ENCODE data around the gene FAM78A. TPM values are rescaled to one million over a fixed set of nuclear protein-coding genes. Genes with fewer than 3 reads are reported as not detected.
"Not testable (repeated sequence)": the region's sequence is repeated elsewhere in the genome, so short reads cannot be mapped to it uniquely, and the experiment has no call there.

The FAM78A gene
- total RNA-seq, 1 donor from 2014 or later = 3.7 TPM

DNA sequence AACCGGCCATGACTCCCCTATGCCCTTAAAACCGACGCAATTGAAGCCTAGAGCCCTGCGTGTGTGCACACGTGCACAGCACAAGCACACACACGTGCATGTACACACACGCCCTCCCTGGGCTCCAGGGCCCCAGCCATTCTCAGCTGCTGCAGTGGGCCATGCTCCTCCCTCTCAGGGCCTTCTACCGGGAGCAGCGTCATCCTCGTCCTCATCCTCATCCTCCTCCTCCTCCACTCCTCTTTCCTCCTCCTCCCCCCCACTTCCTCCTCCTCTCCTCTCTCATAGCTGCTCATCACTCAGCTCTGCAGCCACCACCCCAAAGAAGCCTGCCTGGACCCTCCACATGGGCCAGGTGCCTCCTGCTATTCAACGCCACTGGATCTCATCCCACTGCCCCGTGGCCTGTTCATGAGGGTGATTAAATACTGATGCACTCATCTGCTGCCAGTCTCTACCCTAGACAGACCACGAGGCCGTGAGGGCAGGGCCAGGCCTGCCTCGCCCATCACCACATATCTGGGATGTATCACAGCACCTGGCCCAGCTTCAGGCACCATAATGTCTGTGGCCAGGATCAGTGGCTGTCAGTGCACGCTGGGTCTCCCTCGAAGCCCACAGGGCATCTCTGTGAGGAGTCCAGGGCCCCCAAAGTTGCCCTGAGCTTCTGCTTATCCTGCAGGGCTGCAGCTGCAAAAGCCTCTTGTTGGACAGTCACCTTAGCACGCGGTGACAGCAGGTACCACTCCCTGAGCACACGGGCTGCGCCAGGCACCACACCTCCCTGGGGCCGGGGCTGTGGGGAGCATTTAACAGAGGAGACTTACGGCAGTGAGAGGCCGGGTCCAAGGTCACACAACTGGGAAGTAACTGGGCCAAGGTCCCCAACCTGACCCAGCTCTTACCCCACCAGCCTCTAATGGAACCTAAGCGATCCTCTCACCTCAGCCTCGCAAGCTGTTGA lies 9.8 kb downstream of the FAM78A start:
- no peak for DNase-seq (ENCODE audit: low read depth, low spot score)

DNA sequence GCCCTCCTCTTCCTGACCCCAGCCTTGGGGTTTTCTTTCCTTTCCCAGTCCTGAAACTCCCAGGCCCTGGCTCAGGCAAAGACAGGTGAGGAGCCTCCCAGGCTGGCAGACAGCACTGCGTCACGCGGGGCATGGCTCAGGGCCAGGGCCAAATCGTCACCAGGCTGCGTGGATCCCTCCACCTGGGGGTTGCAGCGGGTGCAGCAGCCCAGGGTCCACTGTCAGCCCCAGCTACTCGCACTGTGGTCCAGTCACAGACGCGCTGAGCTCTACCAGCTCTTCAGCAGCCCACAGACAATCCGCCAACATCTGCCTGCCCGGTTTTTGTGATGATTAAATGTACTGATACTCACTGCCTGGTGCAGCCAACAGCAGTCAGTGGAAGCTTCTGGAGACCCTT lies 12.1 kb downstream of the FAM78A start:
- DNase-seq (ENCODE audit: low read depth, low spot score) = no peak

DNA sequence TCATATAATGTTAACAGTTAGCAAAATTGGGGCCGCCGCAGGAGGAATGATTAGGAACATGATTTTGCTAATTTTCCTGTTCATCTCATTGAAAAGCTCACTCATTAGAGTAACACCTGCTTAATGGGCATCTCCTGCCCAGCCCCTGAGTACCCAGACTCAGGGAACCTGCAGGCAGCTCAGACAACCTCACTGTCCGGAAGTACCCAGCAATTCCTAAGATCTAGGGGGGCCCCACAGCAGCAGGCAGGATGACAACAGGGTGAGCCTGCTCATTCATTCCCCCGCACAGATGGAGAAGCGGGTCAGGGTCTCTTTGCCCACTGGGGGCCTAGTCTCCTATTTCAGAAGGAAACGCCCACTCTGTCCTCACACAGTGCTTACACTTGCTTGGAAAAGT lies 12.6 kb downstream of the FAM78A start:
- DNase-seq (ENCODE audit: low read depth, low spot score) = no peak

DNA sequence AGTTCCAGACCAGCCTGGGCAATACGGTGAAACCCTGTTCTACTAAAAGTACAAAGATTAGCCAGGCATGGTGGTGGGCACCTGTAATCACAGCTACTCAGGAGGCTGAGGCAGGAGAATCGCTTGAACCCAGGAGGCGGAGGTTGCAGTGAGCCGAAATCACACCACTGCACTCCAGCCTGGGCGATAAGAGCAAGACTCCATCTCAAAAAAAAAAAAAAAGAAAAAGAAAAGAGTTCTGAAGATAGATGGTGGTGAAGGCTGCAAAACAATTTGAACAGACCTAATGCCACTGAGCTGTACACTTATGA lies 13.3 kb downstream of the FAM78A start:
- DNase-seq (ENCODE audit: low read depth, low spot score) = not testable (repeated sequence)

DNA sequence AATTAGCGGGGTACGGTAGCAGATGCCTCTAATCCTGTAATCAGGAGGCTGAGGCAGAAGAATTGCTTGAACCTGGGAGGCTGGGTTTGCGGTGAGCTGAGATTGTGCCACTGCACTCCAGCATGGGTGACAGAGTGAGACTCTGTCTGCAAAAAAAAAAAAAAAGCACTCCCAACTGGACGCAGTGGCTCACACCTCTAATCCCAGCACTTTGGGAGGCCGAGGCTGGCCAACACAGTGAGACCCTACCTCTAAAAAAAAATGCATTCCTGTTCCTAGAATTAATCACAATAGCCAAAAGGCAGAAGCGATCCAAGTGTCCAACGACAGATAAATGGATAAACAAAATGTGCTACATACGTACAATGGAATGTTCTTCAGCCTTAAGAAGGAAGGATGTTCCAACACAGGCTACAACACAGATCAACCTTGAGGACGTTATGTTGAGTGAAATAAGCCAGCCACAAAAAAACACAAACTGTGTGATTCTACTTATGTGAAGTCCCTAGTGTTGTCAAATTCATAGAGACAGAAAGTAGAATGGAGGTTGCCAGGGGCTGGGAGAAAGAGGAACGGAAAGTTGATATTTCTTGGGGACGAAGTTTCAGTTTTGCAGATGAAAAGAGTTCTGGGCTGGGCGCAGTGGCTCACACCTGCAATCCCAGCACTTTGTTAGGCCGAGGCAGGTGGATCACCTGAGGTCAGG lies 13.8 kb downstream of the FAM78A start:
- no peak for DNase-seq (ENCODE audit: low read depth, low spot score)

DNA sequence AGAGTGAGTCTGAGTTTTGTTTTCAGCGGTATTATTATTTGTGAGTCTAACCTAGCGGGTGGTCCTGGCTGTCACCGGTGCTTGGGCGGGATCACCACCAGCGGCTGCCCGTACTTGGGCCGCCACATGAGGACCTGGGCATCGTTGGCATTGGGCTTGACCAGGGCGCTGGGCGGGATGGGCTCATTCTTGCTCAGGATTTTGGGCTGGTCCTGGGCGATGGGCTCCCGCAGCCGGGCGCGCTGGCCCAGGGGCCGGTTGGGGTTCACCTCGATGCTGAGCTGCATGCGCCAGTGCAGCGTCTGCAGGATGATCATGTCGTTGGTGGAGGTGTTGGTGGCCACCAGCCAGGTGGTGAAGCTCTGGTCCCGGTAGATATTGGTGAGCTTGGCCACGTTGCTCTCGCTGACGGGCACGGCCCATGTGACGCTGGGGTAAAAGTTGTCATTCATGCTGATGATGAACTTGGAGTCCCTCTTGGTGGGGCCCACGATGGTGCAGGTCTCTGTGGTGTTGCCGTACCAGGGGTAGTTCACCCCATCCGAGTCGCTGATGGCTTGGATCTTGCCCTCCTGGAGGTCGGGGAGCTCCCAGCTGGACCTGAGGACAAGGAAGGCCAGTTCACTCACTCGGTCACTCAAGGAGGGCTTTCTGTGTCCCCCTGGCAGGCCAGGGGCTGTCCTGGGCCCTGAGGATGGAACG lies 15.4 kb downstream of the FAM78A start:
- DNase-seq (ENCODE audit: low read depth, low spot score) = no peak

DNA sequence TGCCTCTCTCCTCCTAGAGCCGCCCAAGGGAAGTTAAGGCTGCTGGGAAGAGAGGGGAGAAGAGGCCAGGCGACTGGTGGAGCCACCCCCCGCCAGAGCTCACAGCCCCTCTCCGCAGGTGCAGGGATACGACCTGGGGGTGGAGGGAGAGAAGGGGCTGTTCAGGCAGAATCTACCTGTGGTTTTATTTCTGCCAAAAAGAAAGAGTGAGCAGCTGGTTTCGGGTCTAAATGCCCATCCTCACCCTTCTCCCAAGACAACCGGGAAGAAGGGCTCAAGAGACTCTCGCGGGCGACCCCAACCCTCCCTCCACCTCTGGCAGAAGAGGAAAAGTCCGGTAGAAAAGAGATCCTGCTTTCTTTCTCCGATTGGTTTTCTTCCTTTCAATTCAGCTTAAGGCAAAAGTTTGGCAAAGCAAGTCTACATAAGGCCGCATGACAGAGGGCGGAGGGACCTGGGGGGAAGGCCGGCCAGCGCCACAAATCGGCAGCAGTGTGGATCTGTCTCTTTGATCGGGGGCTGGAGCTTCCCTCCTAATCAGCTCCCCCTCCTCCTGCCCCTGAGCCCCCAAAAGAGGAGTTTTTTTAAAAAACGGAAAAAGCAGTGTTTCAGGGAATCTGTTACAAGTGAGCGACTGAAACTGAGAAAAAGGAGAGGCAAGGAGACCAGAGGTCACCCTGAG lies 16.3 kb downstream of the FAM78A start:
- no peak for DNase-seq (ENCODE audit: low read depth, low spot score)

DNA sequence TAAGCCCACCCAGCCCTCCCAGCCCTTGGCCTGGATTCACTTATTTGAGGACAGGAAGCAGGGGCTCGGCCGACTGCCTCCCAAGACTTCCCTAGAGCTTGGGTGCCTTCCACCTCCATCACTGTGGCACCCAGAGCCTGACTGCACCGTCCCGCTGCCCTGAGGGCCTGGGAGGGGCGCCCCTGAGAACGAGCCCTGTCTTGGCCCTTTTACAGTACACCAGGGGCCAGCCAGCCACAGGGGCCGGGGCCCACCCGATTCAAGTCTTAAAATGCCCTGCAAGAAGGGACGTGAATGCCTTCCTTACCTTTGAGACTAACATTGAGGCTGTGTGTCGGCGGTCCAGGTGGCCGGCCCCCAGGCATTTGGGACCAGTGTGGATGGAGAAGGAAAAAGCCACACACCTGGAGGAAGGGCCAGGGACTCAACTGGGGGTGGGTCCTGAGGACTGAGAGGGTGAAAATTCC lies 16.8 kb downstream of the FAM78A start:
- DNase-seq (ENCODE audit: low read depth, low spot score) = no peak

DNA sequence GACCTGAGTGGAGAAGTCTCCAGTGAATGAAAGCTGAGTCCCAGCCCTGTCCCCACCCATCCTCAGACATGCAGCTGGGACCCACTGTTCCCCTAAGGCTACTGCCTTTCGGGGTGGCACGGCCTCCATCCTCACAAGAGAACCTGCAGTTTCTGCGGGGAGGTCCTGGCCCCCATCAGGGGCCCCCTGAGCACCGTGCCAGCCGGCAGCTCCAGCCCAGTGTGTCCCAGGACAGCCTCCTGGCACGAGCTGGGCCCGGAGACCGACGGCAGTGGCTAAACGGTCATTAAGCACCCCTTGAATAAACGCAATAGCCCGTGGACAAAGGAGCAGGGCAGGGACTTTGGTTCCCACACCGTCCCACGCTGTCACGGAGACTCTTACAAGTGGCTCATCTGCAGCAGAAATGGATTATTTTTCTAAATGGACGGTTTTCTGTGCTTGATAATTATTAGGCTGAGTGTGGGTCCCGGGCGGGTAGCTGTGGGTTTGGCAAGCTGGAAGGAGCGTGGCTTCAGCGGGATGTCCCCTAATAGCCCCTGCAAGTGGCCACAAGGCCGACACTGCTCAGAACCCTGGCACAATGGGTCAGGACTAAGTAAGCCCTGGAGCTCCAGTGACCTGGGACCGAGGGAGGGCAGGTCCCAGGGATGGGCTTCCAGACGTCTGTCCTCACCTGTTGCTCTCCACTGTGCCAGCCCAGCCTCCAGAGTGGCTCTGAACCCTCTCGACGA lies 17.4 kb downstream of the FAM78A start:
- DNase-seq (ENCODE audit: low read depth, low spot score) = no peak

DNA sequence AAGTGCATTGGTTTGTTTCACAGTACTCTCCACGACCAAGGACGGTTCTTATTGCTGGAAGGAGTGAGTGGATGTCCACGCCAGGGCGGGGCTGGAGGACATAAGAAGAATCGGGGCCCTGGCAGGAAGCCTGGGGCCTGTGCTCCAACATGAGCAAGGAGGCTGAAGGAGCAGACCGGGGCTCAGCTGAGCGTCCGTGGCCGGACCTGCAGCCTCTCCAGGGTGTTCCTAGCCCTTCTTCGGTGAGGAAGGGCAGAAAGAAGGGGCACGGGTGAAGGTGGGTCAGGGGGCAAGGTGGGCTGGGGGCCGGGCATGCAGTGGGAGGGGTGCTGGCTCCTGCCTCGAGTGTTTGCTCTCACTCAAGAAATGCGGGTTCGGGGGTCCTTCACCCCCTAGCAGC lies 18.1 kb downstream of the FAM78A start:
- no peak for DNase-seq (ENCODE audit: low read depth, low spot score)

DNA sequence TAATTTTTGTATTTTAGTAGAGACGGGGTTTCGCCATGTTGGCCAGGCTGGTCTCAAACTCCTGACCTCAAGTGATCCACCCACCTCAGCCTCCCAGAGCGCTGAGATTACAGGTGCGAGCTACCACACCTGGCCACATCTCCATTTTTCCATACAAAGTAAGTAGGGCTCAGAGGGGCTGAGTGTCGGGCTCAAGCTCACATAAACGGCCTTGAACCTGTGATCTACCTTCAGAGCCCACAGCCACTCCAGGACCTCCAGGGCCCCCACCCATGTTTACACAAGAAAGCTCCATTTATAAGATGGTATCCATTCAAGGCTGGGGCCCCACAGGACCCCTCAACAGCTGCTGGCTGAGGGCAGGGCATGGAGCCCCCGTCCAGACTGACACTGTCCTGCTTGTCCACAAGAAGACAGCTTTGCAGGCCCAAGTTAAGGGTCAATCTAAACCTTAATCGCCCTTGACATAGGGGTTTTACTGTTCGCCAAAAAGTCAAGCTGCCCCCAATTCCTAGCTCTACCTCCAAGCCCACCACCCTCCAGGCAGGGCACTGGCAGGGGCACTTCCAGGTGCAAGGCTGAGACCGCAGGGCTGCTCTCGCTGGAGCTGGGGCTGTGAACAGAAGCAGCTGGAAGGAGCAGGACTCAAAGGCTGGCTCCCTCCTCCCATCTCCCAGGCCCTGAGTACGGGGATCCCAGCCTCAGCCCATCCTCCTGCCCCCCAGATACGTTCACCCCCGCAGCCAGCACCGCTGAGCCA lies 18.9 kb downstream of the FAM78A start:
- DNase-seq (ENCODE audit: low read depth, low spot score) = no peak

DNA sequence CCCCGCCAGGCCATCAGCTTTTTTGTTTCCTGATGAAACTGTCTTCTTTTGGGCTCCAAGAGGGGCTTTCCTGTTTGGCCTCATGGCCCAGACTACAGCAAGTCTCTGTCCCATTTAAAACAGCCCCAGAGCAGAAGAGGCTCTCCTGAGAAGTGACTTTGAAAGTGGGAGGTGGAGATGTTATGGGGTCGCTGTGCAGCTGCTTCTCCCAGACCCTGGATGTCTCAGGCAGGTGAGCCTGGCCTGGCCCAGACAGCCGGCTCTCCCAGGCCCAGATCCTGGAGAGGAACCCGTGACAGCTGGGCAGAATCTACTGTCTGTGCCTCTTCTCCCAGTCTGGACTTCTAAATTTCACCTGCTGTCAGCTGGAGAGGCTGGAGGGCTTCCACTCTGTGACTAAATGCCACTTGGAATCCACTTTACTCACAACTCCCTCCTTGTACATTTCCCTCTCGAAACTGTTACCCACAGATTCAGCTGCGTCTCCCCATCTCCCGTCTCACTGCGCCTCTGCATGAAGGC lies 20.6 kb downstream of the FAM78A start:
- no peak for DNase-seq (ENCODE audit: low read depth, low spot score)

DNA sequence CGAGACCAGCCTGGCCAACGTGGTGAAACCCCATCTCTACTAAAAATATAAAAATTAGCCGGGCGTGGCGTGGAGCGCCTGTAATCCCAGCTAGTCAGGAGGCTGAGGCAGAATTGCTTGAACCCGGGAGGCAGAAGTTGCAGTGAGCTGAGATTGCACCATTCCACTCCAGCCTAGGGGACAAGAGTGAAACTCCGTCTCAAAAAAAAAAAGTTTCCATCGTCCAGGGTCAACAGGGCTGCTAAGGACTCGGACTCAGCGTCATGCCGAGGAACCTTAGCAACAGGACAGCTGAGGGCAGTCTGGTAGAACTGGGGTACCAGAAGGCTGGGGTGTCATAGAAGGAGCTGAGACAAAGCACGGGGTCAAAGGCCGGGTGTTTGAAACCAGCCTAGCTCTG lies 21.7 kb downstream of the FAM78A start:
- DNase-seq (ENCODE audit: low read depth, low spot score) = no peak

DNA sequence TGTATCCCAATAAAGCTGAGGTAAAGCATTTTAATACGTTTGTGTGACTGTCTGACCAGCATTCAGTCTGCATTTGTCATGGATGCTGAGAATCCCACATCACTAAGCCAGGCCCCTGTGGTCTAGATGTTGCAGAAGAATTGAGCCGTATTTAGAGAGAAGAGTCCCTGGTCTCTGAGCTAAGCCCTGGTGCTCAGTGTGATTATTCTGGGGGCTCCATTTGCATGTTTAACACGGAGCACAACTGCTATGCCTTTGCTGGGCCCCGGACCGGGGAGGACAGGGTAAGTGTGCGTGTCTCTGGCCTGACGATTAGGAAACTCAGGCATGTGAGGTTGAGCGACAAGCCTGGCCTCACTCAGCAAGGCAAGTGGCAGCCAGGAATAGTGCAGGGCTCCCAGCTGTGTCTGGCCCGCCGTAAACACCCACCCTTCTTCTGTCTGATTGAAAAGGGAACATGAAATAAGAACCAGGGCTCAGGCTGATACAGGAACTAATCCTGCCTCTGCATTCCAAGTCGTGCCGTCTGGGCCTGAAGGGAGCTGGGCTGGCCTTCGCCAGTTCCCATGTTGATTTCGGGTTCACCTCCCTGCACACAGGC lies 22.3 kb downstream of the FAM78A start:
- no peak for DNase-seq (ENCODE audit: low read depth, low spot score)

DNA sequence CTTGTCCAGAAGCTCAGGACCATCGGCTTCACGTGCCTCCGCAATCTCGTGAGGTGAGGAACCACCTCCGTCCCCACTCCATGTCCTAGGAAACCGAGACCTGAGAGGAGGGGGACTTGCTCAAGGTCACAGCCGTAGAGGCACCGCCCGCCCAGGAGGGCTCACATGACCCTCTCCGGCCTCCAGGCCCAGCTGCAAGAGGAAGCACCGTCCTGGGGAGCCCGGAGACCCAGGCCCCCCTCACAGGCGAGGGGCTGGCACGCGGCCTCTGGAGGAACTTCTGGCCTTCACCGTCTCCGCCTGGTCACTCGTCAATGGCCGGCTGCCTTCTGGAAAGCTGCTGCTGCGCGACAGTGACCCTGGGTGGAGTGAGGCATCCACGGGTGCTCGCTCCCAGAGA lies 24.2 kb downstream of the FAM78A start:
- DNase-seq (ENCODE audit: low read depth, low spot score) = no peak

DNA sequence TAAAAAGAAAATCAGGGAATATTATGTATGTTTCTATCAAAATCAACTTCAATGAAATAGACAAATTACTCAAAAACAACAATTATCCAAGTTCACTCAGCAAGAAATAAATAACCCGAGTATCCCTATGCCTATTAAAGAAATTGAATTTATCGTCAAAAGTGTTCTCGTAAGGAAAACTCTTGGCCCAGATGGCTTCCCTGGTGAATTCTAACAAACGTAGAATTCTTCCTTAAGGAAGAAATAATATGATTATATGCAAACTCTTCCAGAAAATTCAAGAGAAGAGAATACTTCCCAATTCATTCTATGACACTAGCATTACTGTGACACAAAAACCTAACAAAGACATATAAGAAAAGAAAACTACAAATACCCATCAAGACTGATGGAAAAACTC lies 29.7 kb downstream of the FAM78A start:
- no peak for DNase-seq (ENCODE audit: low read depth, low spot score)

DNA sequence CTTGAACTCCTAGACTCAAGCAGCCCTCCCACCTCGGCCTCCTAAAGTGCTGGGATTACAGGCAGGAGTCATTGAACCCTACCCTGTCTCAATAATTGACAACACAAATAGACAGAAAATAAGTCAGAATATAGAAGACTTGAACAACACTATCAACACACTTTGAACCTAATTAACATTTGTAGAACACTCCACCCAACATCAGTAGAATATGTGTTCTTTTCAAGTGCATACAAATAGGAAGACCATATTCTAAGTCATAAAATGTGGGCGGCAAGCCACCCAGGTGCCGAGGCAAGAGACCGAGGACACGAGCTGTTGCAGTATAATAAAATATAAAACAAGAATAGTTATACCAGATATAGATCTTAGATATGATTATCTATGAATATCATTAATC lies 32.0 kb downstream of the FAM78A start:
- not testable (repeated sequence) for DNase-seq (ENCODE audit: low read depth, low spot score)

DNA sequence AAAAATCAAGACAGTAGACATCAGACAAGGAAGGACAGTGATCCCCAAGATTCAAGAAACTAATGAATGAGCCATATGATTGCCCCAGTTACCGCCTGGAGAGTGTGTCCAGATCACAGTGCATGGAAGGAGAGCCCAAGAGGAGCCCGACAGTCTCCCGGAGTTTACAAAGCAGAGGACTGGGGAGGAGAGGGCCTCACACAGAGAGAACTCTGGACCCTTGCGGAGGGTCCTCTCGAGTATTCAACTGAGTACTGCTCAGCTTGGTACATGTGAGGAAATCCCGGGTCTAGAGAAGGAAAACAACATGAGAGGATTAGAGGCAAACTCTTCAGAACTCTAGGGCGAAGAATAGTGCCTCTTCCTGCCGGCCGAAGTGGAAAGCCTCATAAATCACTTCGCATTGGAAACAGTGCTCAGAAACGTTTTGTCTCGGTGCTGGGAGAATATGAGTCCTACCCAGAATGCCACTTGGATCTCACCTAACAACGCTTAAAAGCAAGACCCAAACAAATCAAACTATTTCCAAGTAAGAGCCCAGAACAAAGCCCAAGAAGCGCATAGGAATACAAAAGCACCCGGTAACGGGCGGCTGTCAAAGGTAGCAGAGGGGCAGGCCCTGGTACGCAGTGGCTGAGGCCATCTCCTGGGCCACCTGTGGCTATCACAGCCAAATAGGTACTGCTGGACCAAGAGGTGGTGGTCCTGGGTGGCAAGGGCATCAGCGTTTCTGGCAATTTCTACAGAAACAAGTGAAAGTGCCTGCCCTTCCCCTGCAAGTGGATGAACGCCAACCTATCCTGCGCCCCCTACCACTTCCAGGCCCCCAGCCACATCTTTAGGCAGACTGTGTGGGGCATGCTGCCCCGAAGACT lies 36.0 kb downstream of the FAM78A start:
- DNase-seq (ENCODE audit: low read depth, low spot score) = no peak
